NCI-H1417 treated with DMSO at 0.1 percent for 48 hours (cell line): ENCODE results near the gene HDHD5.

Experiments
- DNase-seq: peaks from one replicate; lab custom pipeline; 2025; lab: John Stamatoyannopoulos, UW

HDHD5 gene

DNA sequence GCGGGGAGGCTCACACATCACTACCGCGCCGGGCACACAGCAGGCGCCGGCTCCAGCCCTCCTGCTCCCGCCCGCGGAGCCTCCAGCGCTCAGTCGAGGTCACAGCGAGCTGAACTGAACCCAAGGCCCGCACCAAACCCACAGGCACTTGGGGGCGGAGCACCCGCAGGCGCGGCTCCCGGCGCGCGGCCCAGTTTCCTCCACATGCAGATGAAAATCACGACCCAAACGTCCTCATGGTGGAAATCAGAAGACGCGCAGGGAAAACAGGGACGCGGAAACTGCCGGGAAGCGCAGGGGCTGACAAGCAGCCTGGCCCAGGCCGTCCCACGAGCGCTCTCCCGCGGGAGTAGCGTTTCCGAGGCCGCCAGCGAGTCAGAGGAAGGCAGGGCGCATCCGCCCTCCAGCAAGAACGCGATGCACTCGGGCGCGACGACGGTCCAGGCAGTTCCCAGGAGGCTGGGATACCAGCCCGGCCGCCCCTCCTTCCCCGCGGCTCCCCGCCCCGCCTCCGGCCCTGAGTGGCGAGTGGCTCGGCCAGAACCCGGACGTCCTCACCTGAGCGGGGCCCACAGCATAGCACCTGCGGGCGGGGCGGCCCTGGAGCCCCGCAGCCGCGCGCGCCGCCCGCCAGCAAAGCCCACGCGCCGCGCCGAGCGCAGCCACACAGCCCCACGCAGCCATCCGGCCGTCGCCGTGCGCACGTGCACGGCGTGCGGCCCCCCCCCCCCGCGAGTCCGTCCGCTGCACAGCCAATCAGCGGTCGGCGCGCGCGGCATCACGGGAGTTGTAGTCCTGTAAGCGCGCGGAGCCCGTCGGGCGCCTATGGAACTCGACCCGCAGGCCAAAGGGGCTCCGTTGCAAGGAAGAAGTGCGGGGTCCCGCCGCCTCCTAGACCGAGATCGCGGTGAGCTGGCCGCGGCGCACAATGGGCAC lies at the start of gene HDHD5:
Gene HDHD5 (minus strand): TSS at position 710 of the 936 bp plus-strand sequence. CDS start 26 bp downstream, at position 684.
- DNase-seq: peak; percentile 35

DNA sequence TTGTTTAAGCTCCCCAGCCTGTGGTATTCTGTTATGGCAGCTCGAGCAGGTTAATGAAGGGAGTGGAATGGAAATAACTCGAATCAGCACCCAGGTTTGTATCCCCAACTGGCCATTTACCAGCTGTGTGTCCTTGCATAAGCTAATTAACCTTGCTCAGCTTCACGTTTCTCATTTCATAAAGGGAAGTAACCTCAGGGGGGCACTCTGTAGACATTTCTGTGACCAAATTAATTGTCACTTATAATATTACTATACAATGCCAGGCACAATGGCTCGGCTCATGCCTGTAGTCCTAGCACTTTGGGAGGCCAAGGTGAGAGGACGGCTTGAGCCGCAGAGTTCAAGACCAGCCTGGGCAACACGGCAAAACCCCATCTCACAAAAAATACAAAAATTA lies 46.4 kb upstream of the HDHD5 start:
- no peak for DNase-seq

DNA sequence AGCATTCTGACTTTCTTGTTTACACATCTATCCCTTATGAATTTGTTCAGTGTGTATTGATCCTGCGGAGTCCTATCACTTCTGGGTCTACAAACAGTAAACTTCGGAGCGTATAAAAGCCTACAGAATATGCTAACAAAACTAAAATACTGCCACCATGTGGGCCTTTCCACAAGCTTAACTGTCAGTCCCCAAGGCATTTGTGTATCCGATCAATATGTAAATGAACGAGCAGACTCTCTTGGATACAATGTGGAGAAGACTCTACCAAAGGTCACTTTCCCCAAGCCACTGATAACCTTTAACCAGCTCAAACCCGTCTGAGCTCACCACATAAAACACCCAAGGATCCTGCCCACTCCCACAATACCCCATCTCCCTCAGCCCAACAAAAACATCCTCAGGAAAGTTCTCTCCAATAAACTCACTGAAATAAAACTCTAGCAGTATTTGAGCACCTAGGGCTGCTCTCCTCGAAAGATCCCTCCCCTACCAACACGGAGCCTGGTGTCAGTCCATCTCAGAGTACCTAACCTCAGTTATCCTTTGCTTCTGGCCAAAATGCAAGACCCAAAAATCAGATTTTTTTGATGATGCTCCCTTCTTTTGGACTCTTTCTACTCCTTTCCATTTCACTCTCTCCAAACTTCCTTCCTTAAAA lies 42.3 kb upstream of the HDHD5 start:
- no peak for DNase-seq

DNA sequence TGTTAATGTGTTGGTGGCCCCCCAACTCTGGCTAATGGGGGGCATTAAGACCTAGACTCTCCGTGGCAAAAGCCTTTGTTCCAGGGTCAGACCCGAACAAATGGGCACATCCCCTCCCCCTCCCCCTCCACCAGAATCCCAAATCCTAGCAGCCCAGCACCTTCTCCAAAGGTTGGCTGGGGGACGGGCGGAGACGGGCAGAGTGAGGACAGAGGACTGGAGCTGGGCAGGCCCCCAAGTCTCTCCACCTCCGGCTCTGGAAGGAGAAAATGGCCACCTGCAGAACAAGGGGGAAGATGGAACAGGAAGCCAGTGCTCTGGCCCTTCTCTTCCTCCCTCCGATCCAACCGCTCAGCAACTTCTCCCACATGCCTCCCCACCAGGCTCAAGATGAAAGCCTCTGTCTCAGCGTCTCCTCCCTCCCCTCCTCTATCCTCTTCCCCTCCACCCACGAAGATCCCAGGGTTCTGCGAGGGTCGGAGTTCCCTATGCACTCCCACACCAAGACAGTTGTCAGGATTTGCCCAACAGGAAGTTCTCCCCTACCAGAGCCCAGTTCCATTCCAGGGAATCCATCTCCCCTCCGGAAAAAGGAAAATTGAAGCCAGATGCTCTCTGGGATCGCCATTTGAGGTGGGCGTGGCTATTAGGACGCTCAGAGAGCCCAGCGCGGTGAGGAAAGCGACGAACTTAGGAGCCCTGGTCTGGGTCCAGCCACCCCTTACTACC lies 40.1 kb upstream of the HDHD5 start:
- DNase-seq: no peak

DNA sequence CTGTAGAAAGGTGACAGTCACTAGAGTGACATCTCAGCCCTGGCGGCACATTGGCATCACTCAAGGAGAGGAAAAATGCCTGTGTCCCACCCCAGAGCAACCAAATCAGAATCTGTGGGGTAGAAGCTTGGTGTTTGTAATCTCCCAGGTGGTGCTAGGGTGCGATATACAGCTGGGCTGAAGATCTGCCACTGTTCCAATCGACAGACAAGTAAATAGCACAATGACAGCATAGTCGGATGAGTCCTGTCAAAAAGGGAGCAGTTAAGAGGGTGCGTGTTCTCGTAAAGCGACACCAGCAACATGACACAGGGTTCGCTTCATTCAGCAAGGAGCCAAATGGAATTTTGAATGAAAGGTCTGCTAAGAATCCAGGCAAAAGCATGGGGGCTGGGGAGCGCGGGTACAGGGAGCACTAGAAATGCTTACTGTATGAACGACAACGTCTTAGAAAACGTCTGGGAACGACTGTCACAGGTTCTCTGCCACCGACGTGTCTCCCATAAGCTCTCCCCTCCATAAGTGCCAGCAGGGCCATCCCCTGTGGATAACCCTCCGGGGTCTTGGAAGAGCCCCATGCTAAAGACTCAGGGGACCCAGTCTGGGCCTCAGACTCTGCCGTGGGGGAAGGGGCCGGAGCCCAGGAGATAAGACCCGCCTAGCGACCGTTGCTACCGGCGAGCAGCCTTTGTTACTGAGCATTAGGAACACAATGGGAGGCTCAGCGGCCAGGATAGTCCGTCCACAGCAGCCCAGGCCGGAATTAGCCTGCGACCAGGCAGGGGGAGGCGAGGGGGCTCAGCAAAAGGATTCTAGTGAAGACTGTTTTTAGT lies 39.3 kb upstream of the HDHD5 start:
- DNase-seq: no peak

DNA sequence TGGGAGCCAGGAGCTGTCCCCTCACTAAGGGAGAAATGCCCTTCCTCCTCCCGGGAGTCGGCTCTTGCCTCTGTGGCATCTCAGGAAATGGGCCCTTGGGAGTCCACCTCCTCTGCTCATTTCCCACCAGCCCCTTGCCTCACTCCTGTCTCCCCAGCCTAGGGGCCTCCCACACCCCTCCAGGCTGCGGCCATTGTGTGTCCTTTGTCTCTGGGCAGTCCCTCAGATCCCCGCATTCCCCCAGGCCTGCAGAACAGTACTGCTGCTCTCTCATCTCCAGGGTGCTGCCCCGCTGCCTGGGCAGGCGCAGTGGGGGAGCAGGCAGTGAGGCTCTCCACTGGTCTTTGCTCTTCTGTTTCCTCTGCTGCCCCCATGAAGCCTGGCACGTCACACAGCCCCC lies 35.1 kb upstream of the HDHD5 start:
- no peak for DNase-seq

DNA sequence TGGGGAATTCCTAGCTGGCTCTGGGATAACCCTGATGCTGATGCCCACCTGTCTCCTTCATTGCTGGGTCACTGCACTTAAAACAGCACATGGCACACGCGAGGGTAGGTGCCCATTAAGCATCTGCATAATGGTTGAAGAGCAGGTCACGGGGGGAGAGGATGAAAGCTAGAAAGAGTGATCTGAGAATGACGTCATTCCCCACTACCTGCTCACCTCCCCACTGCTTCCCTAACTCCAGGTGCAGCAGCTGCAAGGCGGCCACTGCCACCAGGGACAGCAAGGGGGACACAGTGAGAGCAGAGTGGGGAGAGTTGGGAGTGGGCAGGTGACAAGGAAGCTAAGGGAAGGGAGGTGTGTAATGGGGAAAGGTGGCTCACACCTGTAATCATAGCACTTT lies 33.1 kb upstream of the HDHD5 start:
- DNase-seq: no peak

DNA sequence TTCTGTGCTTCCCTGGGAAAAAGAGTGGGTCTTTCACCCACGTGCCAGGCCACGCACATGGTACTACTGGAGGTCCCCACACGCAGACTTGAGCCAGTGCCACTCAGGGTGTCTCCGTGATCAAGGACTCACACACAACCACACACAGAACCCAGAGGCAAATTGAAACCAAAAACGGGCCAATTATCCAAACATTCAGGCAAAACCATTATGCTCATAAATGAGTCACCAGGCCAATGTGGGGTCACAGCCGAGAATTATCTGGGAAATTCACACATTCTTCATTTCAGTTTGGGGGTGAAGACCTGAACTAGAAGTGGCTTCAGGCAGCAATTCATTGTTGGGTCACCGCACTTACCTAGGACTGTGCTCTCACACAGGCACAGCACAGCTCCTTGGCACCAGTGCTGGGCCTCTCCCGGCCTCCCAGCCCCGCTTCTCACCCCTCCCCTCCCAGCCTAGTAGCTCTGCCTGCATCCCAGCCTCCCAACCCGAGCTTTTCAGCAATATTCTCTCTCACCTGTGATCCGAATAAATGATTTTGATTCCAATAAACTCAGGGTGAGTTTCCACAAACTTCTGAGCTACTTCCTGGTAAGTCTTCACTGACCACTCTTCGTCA lies 32.2 kb upstream of the HDHD5 start:
- DNase-seq: no peak

DNA sequence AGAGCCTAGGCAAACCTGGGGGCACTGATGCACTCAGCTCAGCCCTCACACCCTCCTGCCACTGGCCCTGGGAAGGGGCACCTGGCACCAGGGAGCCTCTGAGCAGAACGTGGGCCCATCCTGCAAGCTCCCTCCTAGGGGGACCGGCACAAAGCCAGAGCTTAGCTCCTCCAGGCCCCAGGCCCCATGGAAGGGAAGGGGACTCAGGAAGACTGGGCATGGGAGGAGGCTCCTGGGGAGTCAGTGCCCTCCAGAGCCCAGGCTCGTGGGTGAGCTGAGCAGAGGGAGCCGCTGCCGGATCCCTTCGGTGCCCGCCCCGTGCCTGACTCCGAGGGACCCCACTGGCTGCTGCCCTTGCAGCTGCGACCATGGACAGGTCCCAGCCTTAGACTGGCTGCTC lies 31.6 kb upstream of the HDHD5 start:
- DNase-seq: no peak

DNA sequence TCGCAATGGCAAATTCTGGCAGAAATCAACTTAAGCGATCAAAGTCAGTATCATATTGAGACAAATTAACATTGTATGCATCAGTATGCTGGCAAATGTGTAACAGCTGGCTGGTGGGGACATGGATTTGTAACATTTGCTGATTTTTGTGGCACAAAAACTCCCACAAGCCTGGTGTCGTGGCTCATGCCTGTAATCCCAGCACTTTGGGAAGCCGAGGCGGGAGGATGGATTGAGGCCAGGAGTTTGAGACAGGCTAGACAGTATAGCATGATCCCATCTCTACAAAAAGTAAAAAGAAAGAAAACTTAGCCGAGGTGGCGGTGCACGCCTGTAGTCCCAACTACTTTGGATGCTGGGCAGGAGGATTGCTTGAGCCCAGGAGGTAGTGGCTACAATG lies 17.6 kb upstream of the HDHD5 start:
- no peak for DNase-seq

DNA sequence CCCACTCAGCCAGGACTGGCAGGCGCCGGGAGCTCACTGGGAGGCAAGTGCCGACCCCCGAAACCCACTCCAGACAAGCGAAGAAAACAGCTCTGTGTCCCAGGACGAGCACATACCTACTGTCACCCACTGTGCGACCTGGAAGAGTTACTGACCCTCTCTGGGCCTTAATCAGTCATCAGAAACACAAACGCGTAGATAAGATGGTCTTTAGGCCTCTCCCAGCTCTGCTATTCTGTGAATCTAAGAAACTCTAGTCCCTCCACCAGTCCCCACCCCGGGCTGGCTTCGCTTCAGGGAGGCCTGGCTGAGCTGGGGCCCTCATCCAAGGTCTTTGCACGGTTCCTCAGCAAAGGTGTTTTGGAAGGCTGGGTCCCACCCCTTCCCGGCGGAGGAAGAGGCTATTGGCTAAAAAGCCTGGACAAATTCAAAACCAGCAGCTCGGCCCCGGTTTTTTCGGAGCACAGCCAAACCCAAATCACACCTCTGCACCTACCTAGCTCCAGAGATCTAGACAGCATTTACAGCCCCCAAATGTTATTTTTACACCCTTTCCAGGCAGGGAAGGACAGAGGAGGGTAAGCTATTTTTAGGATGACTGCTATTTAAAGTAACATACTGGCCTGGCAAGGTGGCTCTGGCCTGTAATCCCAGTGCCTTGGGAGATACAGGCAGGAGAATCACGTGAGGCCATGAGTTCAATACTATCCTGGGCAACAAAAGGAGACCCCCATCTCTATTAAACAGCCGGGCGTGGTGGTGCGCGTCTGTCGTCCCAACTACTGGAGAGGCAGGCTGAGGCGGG lies 13.2 kb upstream of the HDHD5 start:
- DNase-seq: no peak

DNA sequence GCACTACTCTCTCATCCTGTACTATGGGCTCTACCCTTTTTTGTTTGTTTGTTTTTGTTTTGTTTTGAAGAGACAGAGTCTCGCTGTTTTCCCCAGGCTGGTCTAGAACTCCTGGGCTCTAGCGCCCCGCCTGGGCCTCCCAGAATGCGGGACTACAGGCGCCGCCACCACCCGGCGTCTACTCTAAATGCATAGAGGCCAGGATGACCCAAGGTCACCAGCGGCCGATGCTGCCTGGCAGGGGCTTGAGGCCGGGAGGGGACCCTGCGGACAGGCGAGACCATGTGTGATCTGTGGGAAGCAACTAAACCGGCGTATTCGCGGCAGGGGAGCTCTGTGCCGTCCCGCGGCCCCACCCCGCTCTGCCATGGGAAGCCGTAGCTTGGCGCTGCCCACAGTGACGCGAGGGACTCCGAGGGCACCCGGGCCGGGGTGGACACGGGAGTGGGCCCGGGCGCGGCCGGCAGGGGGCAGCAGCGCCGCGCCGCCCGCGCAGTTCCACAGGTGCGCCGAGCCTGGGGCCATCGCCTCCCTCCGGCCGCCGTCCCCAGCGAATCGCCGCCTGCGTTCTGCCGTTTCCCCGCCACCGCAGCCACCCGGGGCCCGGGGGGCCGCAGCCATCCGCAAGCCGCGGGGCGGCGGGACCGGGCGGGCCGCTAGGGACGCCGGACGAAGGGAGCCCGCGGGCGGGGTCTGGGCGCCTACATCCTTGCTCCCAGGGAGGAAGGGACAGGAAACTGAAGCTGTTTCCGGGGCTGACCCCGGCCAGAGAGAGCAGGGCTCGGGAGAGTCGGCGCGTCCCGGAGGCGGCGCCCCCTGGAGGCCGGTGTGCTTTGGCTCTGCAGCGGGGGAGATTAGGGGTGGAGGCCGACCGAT lies 12.3 kb upstream of the HDHD5 start:
- DNase-seq: peak; percentile 19

DNA sequence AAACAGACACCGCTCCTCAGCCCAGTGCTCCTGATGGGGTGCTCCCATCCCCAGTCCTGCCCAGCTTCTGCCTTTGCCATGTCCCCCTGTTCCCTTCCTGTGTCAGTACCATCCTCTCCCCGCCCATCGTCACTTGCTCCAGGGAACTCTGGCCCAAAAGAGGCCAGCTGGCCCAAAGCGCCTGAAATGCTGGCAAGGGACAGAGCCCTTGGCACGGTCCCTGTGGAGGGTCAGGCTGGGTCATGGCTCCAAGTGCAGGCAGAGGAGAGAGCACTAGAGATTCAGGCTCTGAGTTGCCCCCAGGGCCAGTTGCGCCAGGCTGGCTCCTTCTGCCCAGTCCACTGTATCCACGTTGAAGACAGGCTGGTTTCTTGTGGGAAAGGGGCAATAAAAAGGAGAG lies 8.4 kb upstream of the HDHD5 start:
- DNase-seq: no peak

DNA sequence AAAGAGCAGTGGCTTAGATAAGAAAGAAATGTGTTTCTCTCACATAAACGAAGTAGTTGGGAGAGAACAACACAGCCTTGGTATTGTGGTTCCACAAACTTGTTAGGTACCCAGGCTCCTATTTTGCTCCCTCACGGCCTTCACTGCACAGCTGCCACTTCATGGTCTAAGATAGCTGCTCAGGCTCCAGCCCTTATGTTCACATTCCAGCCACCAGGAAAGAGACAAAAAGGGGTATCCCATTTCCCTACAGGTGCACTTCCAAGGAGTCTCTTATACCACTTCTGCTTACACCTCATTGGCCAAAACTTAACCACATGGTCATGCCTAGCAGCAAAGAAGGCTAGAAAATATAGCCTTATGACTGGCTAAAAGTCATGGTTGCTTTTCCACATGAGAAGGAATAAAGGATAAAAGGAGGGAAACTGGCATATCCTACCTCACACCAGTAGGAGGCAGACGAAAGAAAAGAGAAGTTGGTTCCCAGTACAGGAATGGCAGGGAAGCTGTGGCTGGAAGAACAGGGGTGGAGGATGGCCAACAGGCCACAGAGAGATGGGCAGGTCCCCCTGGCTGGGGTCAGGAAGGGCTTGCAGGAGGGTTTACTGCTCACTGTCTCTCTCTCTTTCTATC lies 5.4 kb upstream of the HDHD5 start:
- DNase-seq: no peak

DNA sequence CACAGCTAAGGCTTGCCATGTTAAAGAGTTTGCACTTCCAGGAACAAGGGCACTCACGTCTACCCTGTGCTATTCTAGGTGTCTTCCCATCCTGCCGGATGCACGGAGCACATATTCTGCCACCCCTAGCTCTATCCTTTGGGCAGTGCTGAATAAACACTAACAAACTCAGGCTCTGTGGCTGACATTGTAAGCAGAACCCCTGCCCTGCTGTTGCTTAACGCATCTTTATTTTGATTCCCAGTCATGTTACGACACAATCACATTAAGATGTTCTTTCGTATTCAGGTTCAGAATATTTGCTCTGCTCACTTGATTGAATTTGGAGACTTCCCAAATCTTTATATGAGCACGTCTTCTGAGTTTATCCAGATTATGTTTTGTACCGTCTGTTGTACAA lies 3.7 kb upstream of the HDHD5 start:
- no peak for DNase-seq

DNA sequence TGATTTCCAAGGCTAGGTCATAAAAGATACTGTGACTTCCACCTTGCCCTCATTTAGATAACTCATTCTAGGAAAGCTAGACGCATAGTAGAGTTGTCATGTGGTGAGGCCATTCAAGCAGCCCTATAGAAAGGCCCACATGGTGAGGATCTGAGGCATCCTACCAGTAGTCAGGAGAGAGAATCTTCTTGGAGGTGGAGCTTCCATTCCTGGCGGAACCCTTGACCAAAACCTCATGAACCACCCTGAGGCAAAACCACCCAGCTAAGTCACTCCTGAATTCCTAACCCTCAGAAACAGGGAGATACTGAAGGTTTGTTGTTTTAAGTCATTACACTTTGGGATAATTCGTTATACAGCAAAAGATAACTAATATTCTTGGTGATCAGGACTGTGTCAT lies 2.9 kb upstream of the HDHD5 start:
- no peak for DNase-seq

DNA sequence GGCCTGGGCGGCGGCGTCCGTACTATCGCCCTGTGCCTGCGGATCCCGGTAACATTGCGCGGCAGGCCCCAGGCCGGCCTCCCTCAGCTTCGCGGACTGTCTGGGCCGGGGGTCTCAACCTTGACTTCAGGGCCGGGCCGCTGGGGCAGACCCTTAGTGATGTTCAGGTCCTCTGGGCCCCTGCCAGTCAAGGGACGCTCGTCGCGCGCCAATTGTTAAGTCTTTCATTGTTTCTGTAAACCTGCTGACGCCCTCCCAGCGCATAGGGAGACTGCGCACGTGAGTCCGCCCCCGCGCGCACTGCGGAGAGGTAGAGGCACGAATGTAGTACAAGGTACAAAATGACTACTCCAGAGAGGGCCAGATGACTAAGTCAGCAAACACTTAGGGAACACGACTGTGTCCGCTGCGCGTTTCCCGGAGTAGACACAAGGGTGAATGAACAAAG lies 451 bp upstream of the HDHD5 start:
- no peak for DNase-seq

DNA sequence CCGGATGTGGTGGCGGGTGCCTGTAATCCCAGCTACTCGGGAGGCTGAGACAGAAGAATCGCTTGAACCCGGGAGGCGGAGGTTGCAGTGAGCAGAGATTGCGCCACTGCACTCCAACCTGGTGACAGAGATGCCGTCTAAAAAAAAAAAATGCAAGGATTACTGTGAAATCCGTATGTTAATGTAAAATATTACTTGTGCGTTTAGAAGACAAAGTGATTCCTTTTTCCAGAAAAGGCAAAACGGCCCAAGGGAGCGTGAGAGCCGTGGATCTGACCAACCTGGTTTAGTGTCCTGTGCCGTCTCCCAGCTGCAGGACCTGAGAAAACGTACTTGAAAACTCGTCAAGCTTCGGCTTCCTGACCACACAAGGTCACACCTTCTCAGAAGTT lies 905 bp downstream of the HDHD5 start:
- no peak for DNase-seq

DNA sequence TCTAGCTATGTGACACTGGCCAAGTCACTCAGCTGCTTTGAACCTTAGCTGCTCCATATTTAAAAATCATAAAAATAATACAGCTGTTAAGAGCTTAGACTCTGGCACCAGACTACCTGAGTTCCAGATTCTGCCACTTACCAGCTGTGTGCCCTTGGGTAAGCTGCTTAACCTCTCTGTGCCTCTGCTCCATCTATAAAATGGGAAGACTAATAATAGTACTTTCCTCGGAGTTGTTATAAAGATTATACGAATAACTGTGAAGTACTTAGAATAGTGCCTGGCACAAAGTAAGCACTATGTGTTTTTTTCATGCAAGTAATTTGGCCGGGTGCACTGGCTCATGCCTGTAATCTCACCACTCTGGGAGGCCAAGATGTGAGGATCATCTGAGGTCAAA lies 1.4 kb downstream of the HDHD5 start:
- DNase-seq: no peak
